PFSK-1 (cell line): ENCODE measurements around the gene GOLGA6B.

Experiments
- POLR2AphosphoS5 ChIP-seq: IDR thresholded peaks from 2 replicates; pipeline ENCODE4 v1.6.1; 2012; ENCODE audit warnings: low read depth, mild to moderate bottlenecking, control low read depth, low read length, moderate library complexity
- SIN3A ChIP-seq: IDR thresholded peaks from 2 replicates; pipeline ENCODE4 v1.6.1; 2012; ENCODE audit warnings: mild to moderate bottlenecking, low read length, moderate library complexity, borderline replicate concordance; ENCODE audit not compliant: insufficient read depth

- TF ChIP-seq SIN3A (no peak), POLR2AphosphoS5 (no peak)
Measured at GRCh38 chr15:72690938-72691337, 36.4 kb downstream of the GOLGA6B start.
